ENCODE results near the gene KCTD12. TPM values are rescaled to one million over a fixed set of nuclear protein-coding genes. Genes with fewer than 3 reads are reported as not detected.

The KCTD12 gene
- total RNA-seq, 1 experiment from 2014 or later = 6.7 TPM

GRCh38 chr13:76865109-76865508 lies 21.1 kb downstream of the KCTD12 start:
- Mint-ChIP-seq H3K27me3 (ENCODE audit: low read depth) (no peaks in the 10 kb centered on the region), H3K9me3 (no peaks in the 10 kb centered on the region), H3K4me1 (peaks cover 8% of the 10 kb centered on the region; the same call in 1 of the 2 replicates), H3K27ac (no peak overlapping the region; the same call in 1 of the 2 replicates), H3K36me3 (no peaks in the 10 kb centered on the region), H3K4me3 (no peak overlapping the region)
- TF ChIP-seq ZNF232 (CRISPR knock-in tag; IDR thresholded peaks at IDR 0.05) = no peak
- TF ChIP-seq, protein P1, sequence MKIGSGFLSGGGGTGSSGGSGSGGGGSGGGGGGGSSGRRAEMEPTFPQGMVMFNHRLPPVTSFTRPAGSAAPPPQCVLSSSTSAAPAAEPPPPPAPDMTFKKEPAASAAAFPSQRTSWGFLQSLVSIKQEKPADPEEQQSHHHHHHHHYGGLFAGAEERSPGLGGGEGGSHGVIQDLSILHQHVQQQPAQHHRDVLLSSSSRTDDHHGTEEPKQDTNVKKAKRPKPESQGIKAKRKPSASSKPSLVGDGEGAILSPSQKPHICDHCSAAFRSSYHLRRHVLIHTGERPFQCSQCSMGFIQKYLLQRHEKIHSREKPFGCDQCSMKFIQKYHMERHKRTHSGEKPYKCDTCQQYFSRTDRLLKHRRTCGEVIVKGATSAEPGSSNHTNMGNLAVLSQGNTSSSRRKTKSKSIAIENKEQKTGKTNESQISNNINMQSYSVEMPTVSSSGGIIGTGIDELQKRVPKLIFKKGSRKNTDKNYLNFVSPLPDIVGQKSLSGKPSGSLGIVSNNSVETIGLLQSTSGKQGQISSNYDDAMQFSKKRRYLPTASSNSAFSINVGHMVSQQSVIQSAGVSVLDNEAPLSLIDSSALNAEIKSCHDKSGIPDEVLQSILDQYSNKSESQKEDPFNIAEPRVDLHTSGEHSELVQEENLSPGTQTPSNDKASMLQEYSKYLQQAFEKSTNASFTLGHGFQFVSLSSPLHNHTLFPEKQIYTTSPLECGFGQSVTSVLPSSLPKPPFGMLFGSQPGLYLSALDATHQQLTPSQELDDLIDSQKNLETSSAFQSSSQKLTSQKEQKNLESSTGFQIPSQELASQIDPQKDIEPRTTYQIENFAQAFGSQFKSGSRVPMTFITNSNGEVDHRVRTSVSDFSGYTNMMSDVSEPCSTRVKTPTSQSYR (CRISPR knock-in tag; IDR thresholded peaks at IDR 0.05) = no peak
- POLR2A ChIA-PET = no interaction called here
- DNase-seq (ENCODE audit: low spot score) = no peak
- CTCF ChIA-PET = no interaction called here
- 0 out of 2 replicates have a peak, but pooled peaks have one; percentile 20 for ATAC-seq

DNA sequence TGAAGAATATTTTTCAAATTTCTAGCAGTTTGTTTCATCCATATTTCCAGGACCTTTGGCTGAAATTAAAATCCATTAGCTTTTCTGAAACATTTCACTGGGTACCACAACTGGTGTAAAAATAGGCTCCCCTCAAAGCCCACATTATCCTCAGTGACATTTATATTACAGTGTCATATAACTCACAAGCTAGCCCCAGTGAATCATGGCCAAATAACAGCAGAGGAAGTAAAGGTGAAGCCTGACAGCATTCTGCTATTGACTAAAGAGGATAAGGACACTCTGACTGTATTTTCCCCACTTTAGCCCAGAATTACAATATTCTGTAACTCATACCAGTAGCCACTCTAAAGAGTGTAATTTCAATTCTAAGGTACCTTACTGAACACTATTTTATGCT lies 21.9 kb downstream of the KCTD12 start:
- ChIA-PET CTCF (no interaction called here), POLR2A (no interaction called here)
- ATAC-seq = no peak
- Mint-ChIP-seq H3K4me1 (peaks cover 8% of the 10 kb centered on the region; the same call in 1 of the 2 replicates), H3K9me3 (no peaks in the 10 kb centered on the region), H3K4me3 (no peak overlapping the region), H3K27me3 (ENCODE audit: low read depth) (no peaks in the 10 kb centered on the region), H3K36me3 (no peaks in the 10 kb centered on the region), H3K27ac (no peak overlapping the region)
- TF ChIP-seq, protein P2, sequence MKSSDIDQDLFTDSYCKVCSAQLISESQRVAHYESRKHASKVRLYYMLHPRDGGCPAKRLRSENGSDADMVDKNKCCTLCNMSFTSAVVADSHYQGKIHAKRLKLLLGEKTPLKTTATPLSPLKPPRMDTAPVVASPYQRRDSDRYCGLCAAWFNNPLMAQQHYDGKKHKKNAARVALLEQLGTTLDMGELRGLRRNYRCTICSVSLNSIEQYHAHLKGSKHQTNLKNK (CRISPR knock-in tag; IDR thresholded peaks at IDR 0.05) = no peak
- TF ChIP-seq STAT6 (CRISPR knock-in tag; conservative IDR thresholded peaks at IDR 0.05; ENCODE audit: low read depth) = no peak
- TF ChIP-seq NR2C2 (CRISPR knock-in tag; IDR thresholded peaks at IDR 0.05) = no peak
- no peak for TF ChIP-seq FOXK1 (CRISPR knock-in tag; IDR thresholded peaks at IDR 0.05)
- no peak for TF ChIP-seq IRF2 (CRISPR knock-in tag; IDR thresholded peaks at IDR 0.05; ENCODE audit: borderline replicate concordance, low read depth)
- TF ChIP-seq, protein P3, sequence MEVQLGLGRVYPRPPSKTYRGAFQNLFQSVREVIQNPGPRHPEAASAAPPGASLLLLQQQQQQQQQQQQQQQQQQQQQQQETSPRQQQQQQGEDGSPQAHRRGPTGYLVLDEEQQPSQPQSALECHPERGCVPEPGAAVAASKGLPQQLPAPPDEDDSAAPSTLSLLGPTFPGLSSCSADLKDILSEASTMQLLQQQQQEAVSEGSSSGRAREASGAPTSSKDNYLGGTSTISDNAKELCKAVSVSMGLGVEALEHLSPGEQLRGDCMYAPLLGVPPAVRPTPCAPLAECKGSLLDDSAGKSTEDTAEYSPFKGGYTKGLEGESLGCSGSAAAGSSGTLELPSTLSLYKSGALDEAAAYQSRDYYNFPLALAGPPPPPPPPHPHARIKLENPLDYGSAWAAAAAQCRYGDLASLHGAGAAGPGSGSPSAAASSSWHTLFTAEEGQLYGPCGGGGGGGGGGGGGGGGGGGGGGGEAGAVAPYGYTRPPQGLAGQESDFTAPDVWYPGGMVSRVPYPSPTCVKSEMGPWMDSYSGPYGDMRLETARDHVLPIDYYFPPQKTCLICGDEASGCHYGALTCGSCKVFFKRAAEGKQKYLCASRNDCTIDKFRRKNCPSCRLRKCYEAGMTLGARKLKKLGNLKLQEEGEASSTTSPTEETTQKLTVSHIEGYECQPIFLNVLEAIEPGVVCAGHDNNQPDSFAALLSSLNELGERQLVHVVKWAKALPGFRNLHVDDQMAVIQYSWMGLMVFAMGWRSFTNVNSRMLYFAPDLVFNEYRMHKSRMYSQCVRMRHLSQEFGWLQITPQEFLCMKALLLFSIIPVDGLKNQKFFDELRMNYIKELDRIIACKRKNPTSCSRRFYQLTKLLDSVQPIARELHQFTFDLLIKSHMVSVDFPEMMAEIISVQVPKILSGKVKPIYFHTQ (CRISPR knock-in tag; IDR thresholded peaks at IDR 0.05) = no peak
- TF ChIP-seq USF2 (CRISPR knock-in tag; IDR thresholded peaks at IDR 0.05) = no peak
- TF ChIP-seq TEAD1 (CRISPR knock-in tag; IDR thresholded peaks at IDR 0.05) = no peak
- no peak for TF ChIP-seq MLX (CRISPR knock-in tag; IDR thresholded peaks at IDR 0.05)
- TF ChIP-seq PRDM15 (CRISPR knock-in tag; IDR thresholded peaks at IDR 0.05) = no peak
- no peak for TF ChIP-seq NR1H2 (CRISPR knock-in tag; IDR thresholded peaks at IDR 0.05)
- TF ChIP-seq CBFB (CRISPR knock-in tag; IDR thresholded peaks at IDR 0.05; ENCODE audit: low read depth) = no peak
- DNase-seq (ENCODE audit: low spot score) = no peak

Data from WTC11 (cell line).